ENCODE results near the gene MDFI.

DNA sequence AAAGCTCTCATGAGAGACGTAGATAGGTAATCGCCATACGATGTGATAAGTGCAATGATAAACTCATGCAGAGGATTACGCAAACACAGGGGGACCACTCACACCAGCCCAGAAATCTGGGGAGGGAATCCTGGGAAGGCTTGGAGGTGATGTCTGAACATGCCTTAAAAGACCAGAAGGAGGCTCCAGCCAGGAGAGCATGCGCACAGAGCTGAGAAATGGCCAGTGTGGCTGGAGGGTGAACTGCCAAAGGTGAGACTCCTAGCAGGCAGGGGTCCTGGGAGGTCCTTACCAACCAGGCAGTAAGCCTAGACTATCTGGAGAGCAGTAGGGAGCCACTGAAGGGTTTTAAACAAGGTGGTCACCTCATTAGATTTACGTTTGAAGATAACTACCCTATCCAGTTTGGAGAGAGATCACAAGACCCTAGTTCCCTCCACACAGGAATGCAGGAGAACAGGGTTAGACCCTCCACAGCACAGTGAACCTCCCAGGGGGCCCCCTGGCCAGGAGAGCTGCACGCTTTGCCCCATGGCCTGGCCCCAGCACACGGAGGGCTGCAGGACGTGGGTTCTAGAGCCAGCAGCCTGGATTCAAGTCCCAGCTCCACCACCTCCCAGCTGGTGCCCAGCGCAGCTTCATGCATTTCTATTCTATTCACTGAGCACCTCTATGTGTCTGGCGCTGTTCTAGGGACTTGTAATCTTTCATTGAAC lies 13.1 kb downstream of the MDFI start:
- TF ChIP-seq BHLHE40 (IDR thresholded peaks at IDR 0.05; ENCODE audit: low read depth, low read length) (no peak), POLR2A (IDR thresholded peaks at IDR 0.05; ENCODE audit: low read length) (no peak), ZC3H11A (IDR thresholded peaks at IDR 0.05) (no peak), CTCF (IDR thresholded peaks at IDR 0.05) (no peak), PBX3 (IDR thresholded peaks at IDR 0.05) (no peak), TP53 (CRISPR knock-in tag; IDR thresholded peaks at IDR 0.05) (no peak), HES2 (IDR thresholded peaks at IDR 0.05) (no peak), NR3C1 (IDR thresholded peaks at IDR 0.05) (no peak), MAFK (IDR thresholded peaks at IDR 0.05; ENCODE audit: partially characterized antibody) (no peak)
- TF ChIP-seq, protein P1, sequence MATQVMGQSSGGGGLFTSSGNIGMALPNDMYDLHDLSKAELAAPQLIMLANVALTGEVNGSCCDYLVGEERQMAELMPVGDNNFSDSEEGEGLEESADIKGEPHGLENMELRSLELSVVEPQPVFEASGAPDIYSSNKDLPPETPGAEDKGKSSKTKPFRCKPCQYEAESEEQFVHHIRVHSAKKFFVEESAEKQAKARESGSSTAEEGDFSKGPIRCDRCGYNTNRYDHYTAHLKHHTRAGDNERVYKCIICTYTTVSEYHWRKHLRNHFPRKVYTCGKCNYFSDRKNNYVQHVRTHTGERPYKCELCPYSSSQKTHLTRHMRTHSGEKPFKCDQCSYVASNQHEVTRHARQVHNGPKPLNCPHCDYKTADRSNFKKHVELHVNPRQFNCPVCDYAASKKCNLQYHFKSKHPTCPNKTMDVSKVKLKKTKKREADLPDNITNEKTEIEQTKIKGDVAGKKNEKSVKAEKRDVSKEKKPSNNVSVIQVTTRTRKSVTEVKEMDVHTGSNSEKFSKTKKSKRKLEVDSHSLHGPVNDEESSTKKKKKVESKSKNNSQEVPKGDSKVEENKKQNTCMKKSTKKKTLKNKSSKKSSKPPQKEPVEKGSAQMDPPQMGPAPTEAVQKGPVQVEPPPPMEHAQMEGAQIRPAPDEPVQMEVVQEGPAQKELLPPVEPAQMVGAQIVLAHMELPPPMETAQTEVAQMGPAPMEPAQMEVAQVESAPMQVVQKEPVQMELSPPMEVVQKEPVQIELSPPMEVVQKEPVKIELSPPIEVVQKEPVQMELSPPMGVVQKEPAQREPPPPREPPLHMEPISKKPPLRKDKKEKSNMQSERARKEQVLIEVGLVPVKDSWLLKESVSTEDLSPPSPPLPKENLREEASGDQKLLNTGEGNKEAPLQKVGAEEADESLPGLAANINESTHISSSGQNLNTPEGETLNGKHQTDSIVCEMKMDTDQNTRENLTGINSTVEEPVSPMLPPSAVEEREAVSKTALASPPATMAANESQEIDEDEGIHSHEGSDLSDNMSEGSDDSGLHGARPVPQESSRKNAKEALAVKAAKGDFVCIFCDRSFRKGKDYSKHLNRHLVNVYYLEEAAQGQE (IDR thresholded peaks at IDR 0.05), result no peak
